HG03378 (cell line): ENCODE measurements around the gene AQP2.
A peak's percentile ranks its signal among the peaks of the same experiment; 100 is the strongest.

Experiments
- ATAC-seq: cut with Tn5 transposase; IDR thresholded peaks from one replicate; pipeline ENCODE4 v1.9.1; 2021; ENCODE audit warnings: mild to moderate bottlenecking, moderate library complexity; ENCODE audit not compliant: unreplicated experiment

AQP2 gene

GRCh38 chr12:49939707-49940106 lies 10.8 kb upstream of the AQP2 start:
- no peak for ATAC-seq

GRCh38 chr12:49941556-49942511 lies 8.7 kb upstream of the AQP2 start:
- no peak for ATAC-seq

- no peak for ATAC-seq
Measured at GRCh38 chr12:49942512-49942893, 8.0 kb upstream of the AQP2 start.

GRCh38 chr12:49942921-49943624 lies 7.5 kb upstream of the AQP2 start:
- ATAC-seq, result no peak

GRCh38 chr12:49943625-49943960 lies 6.9 kb upstream of the AQP2 start:
- no peak for ATAC-seq

- ATAC-seq, result no peak
Measured at GRCh38 chr12:49944046-49944445, 6.5 kb upstream of the AQP2 start.

- ATAC-seq, result no peak
Measured at GRCh38 chr12:49944718-49945117, 5.8 kb upstream of the AQP2 start.

- peak; percentile 79 for ATAC-seq
Measured at GRCh38 chr12:49945394-49946080, 5.0 kb upstream of the AQP2 start.

- ATAC-seq, result no peak
Measured at GRCh38 chr12:49946086-49946485, 4.5 kb upstream of the AQP2 start.

- ATAC-seq, result no peak
Measured at GRCh38 chr12:49946497-49946896, 4.0 kb upstream of the AQP2 start.

- ATAC-seq, result no peak
Measured at GRCh38 chr12:49947593-49948226, 2.8 kb upstream of the AQP2 start.

- no peak for ATAC-seq
Measured at GRCh38 chr12:49948866-49949845, 1.4 kb upstream of the AQP2 start.

GRCh38 chr12:49949866-49950265 lies 671 bp upstream of the AQP2 start:
- ATAC-seq, result no peak

- ATAC-seq, result no peak
Measured at GRCh38 chr12:49951411-49952240, 1.1 kb downstream of the AQP2 start.

GRCh38 chr12:49952391-49953055 lies 2.0 kb downstream of the AQP2 start:
- no peak for ATAC-seq

GRCh38 chr12:49953151-49953550 lies 2.6 kb downstream of the AQP2 start:
- no peak for ATAC-seq

GRCh38 chr12:49953961-49954846 lies 3.7 kb downstream of the AQP2 start:
- ATAC-seq, result no peak
